ENCODE results near the gene VIT.

- no peak for TF ChIP-seq CTCF (IDR thresholded peaks at IDR 0.05)
- no peak for TF ChIP-seq POLR2A (IDR thresholded peaks at IDR 0.05)
- TF ChIP-seq EP300 (IDR thresholded peaks at IDR 0.05) = no peak
Measured at GRCh38 chr2:36859366-36859792, 162.9 kb downstream of the VIT start.
